ENCODE data around the gene MPZL3. TPM values are rescaled to one million over a fixed set of nuclear protein-coding genes. Genes with fewer than 3 reads are reported as not detected.

MPZL3 gene, protein sequence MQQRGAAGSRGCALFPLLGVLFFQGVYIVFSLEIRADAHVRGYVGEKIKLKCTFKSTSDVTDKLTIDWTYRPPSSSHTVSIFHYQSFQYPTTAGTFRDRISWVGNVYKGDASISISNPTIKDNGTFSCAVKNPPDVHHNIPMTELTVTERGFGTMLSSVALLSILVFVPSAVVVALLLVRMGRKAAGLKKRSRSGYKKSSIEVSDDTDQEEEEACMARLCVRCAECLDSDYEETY
- total RNA-seq: 100 to 1,000 TPM; 113 to 119 TPM
- 10.6 TPM for polyA plus RNA-seq

DNA sequence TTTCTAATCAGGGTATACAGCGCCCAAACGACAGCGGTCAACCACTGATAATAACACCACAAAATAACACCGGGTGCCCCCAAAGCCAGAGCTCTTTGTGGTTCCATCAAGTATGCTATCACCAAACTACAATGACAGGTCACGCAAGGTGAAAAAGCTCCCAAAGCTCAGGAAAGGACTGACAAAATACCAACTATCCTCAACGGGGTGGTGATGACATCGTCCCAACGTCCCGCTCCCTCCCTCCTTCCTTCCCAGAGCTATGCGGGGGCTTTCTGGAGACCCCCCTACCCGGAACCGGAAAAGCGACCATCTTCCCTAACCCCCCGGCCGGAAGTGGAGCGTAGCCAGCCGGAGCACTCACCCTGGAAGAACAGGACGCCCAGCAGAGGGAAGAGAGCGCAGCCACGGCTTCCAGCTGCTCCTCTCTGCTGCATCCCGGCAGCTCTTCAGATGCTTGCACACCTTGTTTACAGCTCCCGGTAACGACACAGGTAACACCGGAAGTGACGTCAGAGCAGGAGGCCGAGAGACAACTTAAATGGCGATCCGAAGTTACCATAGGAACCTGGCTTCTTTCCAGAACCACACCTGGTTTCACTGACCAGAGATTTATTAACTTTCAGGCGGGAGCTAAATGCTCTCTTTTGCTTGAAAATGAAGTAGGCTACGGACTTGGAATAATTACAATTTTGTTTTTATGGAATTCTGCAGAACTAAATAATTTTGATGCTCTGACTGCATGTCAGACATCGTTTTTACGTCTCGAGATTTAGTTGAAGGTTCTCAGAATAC lies at the start of gene MPZL3:
Gene MPZL3 (minus strand): TSS at position 508 of the 795 bp plus-strand sequence. CDS start 71 bp downstream, at position 437.
- Mint-ChIP-seq H3K4me1 (peaks cover 43 to 51% (median 50%) of the 10 kb centered on the region in 3 donors), H3K36me3 (peaks cover 0 to 29% (median 0%) of the 10 kb centered on the region in 3 donors), H3K4me3 (peak within 1 kb of the TSS; percentile 97 to 99 (median 98)), H3K27me3 (peaks cover 0 to 3% of the 10 kb centered on the region in 2 donors), H3K27ac (peak within 1 kb of the TSS; percentile 98 to 100 (median 99)), H3K9me3 (peaks cover 0 to 2% (median 0%) of the 10 kb centered on the region in 5 donors)
- Histone ChIP-seq H3K4me1 (ENCODE audit: insufficient read depth, low read length) (peaks cover 27% of the 10 kb centered on the region), H3K4me3 (ENCODE audit: low read length) (peak within 1 kb of the TSS; percentile 90), H3K27ac (ENCODE audit: low read depth, low read length) (peak within 1 kb of the TSS; percentile 98), H3K36me3 (ENCODE audit: insufficient read depth, low read length) (no peaks in the 10 kb centered on the region), H3K27me3 (ENCODE audit: insufficient read depth, low read length, poor library complexity, severe bottlenecking) (no peaks in the 10 kb centered on the region), H3K9me3 (ENCODE audit: low read length) (no peaks in the 10 kb centered on the region)
- DNase-seq: peak; percentile 69 to 93 (median 90)
- ChIA-PET POLR2A (interaction anchor here (0.6 to 2.3 kb wide), 18 partner anchors 10 to 187 kb away, joined by 3 to 12 read pairs (median 4); partner anchors contain the start of genes ATP5MG, JAML and UBE4A), CTCF (interaction anchor here (0.8 to 2.3 kb wide), 11 partner anchors 9 to 96 kb away, joined by 3 to 15 read pairs (median 3); no protein-coding TSS in a partner anchor)

DNA sequence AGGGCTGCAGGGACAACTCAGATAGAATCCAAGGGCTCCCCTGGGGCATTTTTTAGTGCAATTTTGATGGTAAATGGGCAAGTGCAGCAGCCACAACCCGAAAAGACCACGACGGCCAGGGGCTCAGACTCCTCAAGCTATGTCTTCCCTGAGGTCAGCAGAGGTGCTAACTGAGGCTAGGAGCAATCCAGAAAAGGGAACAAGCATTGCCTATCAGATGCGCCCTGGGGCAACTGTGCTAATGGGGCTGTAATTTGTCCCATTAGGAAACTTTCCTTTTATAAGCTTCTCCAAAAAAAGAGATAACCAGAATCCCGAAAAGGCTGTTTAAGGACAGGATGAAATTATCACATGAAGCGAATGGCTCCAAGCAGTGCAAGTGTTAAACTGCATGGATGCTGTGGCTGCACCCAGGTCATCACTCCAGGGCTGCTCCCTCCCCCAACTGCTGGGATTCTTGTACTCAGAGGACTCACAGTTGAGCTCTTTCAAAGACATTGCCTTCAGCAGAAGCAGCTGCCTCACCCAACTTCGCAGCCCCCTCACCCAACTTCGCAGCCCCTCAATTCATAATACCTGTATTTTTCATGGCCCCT lies 49.5 kb upstream of the MPZL3 start:
- DNase-seq: no peak
- Histone ChIP-seq H3K4me1 (ENCODE audit: insufficient read depth, low read length) (peaks cover 30% of the 10 kb centered on the region), H3K4me3 (ENCODE audit: low read length) (no peak overlapping the region), H3K27ac (ENCODE audit: low read depth, low read length) (no peak overlapping the region), H3K27me3 (ENCODE audit: insufficient read depth, low read length, poor library complexity, severe bottlenecking) (no peaks in the 10 kb centered on the region), H3K36me3 (ENCODE audit: insufficient read depth, low read length) (no peaks in the 10 kb centered on the region), H3K9me3 (ENCODE audit: low read length) (no peaks in the 10 kb centered on the region)
- Mint-ChIP-seq H3K4me3 (no peak overlapping the region), H3K4me1 (peaks cover 38 to 52% (median 44%) of the 10 kb centered on the region in 3 donors), H3K27ac (peak overlapping the region in 5 of 8 donors; percentile 47 to 82 (median 57)), H3K36me3 (peaks cover 8 to 17% (median 11%) of the 10 kb centered on the region in 3 donors), H3K9me3 (no peaks in the 10 kb centered on the region), H3K27me3 (no peaks in the 10 kb centered on the region)
- ChIA-PET POLR2A (interaction anchor here (0.9 kb wide), 1 partner anchor 50 kb away, joined by 4 read pairs; no protein-coding TSS in a partner anchor), CTCF (interaction anchor here (0.6 to 2.3 kb wide), 6 partner anchors 12 to 138 kb away, joined by 3 to 7 read pairs (median 3); no protein-coding TSS in a partner anchor)

DNA sequence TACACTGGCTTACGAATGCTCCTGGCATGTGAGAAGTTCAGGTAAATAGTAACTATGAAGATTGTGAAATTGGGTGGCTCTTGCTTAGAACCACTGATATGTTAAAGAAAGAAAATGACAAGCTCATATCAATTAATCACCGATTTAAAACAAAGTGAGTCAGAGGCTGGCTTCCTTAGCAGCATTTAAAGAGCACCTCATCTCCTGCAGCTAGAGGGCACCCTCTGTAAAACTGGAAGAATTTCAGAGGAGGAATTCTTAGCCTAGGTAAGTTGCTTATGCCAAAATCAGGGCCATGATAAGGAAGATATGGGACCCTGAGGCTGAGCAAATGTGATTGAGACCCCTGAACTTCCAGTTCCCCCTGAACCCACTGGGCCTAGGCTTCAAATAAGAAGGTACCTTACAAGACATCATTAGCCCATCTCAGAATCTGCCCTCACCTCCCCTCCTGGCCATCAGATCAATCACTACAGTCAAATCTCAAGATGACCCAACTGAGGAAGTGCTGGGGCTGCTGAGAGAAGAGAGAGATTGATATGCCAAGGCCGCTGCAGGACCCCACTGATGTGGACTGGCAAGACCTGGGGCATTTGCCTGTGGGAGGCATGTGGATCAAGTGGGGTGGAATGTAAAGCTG lies 43.8 kb upstream of the MPZL3 start:
- Histone ChIP-seq H3K27me3 (ENCODE audit: insufficient read depth, low read length, poor library complexity, severe bottlenecking) (no peaks in the 10 kb centered on the region), H3K27ac (ENCODE audit: low read depth, low read length) (no peak overlapping the region), H3K4me1 (ENCODE audit: insufficient read depth, low read length) (peaks cover 8% of the 10 kb centered on the region), H3K9me3 (ENCODE audit: low read length) (no peaks in the 10 kb centered on the region), H3K36me3 (ENCODE audit: insufficient read depth, low read length) (no peaks in the 10 kb centered on the region), H3K4me3 (ENCODE audit: low read length) (no peak overlapping the region)
- POLR2A ChIA-PET: no interaction called here
- CTCF ChIA-PET: interaction anchor here (0.6 to 2.7 kb wide), 39 partner anchors 9 to 760 kb away, joined by 3 to 26 read pairs (median 4); partner anchors contain the start of genes CD3E, JAML, MPZL2 and MPZL3
- H3K27ac Mint-ChIP-seq: peak overlapping the region; percentile 34 to 85 (median 74)
- H3K36me3 Mint-ChIP-seq: no peaks in the 10 kb centered on the region
- peaks cover 12 to 20% (median 17%) of the 10 kb centered on the region in 3 donors for H3K4me1 Mint-ChIP-seq
- no peaks in the 10 kb centered on the region for H3K27me3 Mint-ChIP-seq
- no peak overlapping the region for H3K4me3 Mint-ChIP-seq
- DNase-seq: peak in 3 of 5 donors; percentile 45 to 68 (median 53)
- H3K9me3 Mint-ChIP-seq: no peaks in the 10 kb centered on the region

DNA sequence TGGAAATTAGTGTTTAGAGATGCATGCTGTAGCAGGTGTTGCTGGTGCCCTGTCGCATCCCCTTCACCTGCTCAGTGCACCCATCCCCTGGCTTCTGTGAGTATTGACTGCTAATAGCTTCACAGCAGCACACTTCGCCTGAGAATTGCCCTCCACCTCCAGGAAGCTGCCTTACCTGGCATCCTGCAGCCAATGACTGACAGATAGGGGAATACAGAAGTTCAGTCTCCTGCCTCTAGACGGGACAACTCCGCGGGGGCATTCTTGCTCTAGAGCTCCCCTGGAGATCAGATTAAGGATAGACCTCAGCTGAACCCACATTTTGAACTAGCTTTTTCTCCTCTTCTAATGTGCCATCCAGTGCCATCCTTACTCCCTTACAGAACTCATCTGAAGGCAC lies 43.0 kb upstream of the MPZL3 start:
- peaks cover 14 to 20% (median 20%) of the 10 kb centered on the region in 3 donors for H3K4me1 Mint-ChIP-seq
- no peak for DNase-seq
- no peaks in the 10 kb centered on the region for H3K9me3 Mint-ChIP-seq
- Histone ChIP-seq H3K4me1 (ENCODE audit: insufficient read depth, low read length) (peaks cover 11% of the 10 kb centered on the region), H3K9me3 (ENCODE audit: low read length) (no peaks in the 10 kb centered on the region), H3K4me3 (ENCODE audit: low read length) (no peak overlapping the region), H3K27me3 (ENCODE audit: insufficient read depth, low read length, poor library complexity, severe bottlenecking) (no peaks in the 10 kb centered on the region), H3K36me3 (ENCODE audit: insufficient read depth, low read length) (no peaks in the 10 kb centered on the region), H3K27ac (ENCODE audit: low read depth, low read length) (no peak overlapping the region)
- no peak overlapping the region for H3K4me3 Mint-ChIP-seq
- no peaks in the 10 kb centered on the region for H3K27me3 Mint-ChIP-seq
- peak overlapping the region in 1 of 8 donors; percentile 34 for H3K27ac Mint-ChIP-seq
- ChIA-PET CTCF (interaction anchor here (0.6 to 2.7 kb wide), 39 partner anchors 10 to 761 kb away, joined by 3 to 26 read pairs (median 4); partner anchors contain the start of genes CD3E, JAML, MPZL2 and MPZL3), POLR2A (no interaction called here)
- H3K36me3 Mint-ChIP-seq: no peaks in the 10 kb centered on the region

DNA sequence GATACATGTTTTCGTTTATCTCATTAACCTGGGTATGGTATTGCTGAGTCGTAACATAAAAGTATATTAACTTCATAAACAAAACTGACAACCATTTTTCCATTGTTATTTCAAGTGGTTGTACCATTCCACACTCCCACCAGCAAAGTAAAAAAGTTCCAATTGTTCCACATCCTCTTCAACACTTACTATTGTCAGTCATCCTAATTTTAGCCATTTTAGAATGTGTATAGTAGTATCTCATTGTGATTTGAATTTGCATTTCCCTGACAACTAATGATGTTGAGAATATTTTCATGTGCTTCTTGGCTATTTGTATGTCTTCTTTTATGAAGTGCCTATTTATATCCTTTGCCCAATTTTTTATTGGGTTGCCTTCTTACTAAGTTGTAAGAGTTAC lies 41.9 kb upstream of the MPZL3 start:
- no peaks in the 10 kb centered on the region for H3K36me3 ChIP-seq (ENCODE audit: insufficient read depth, low read length)
- H3K4me3 ChIP-seq (ENCODE audit: low read length): no peak overlapping the region
- DNase-seq: no peak
- H3K27ac ChIP-seq (ENCODE audit: low read depth, low read length): no peak overlapping the region
- no peaks in the 10 kb centered on the region for H3K36me3 Mint-ChIP-seq
- H3K27ac Mint-ChIP-seq: no peak overlapping the region
- no peaks in the 10 kb centered on the region for H3K27me3 ChIP-seq (ENCODE audit: insufficient read depth, low read length, poor library complexity, severe bottlenecking)
- H3K9me3 Mint-ChIP-seq: peaks cover 0 to 3% (median 0%) of the 10 kb centered on the region in 5 donors
- peaks cover 14 to 21% (median 20%) of the 10 kb centered on the region in 3 donors for H3K4me1 Mint-ChIP-seq
- ChIA-PET POLR2A (interaction anchor here (0.7 kb wide), 3 partner anchors 29 to 100 kb away, joined by 4 to 11 read pairs (median 11); no protein-coding TSS in a partner anchor), CTCF (interaction anchor here (1.8 to 2.6 kb wide), 4 partner anchors 10 to 105 kb away, joined by 6 to 25 read pairs (median 8); partner anchors contain the start of gene JAML)
- H3K9me3 ChIP-seq (ENCODE audit: low read length): no peaks in the 10 kb centered on the region
- H3K4me1 ChIP-seq (ENCODE audit: insufficient read depth, low read length): peaks cover 11% of the 10 kb centered on the region
- H3K27me3 Mint-ChIP-seq: no peaks in the 10 kb centered on the region
- no peak overlapping the region for H3K4me3 Mint-ChIP-seq

- POLR2A ChIA-PET: interaction anchor here (1.0 kb wide), 1 partner anchor 67 kb away, joined by 3 read pairs; the partner anchor contains the start of gene JAML
- Mint-ChIP-seq H3K36me3 (no peaks in the 10 kb centered on the region), H3K9me3 (peaks cover 0 to 3% (median 0%) of the 10 kb centered on the region in 5 donors), H3K4me3 (no peak overlapping the region), H3K27me3 (no peaks in the 10 kb centered on the region), H3K27ac (peak overlapping the region in 1 of 8 donors; percentile 15), H3K4me1 (peaks cover 14 to 21% (median 19%) of the 10 kb centered on the region in 3 donors)
- Histone ChIP-seq H3K9me3 (ENCODE audit: low read length) (no peaks in the 10 kb centered on the region), H3K27me3 (ENCODE audit: insufficient read depth, low read length, poor library complexity, severe bottlenecking) (no peaks in the 10 kb centered on the region), H3K4me3 (ENCODE audit: low read length) (no peak overlapping the region), H3K27ac (ENCODE audit: low read depth, low read length) (no peak overlapping the region), H3K4me1 (ENCODE audit: insufficient read depth, low read length) (peaks cover 11% of the 10 kb centered on the region), H3K36me3 (ENCODE audit: insufficient read depth, low read length) (no peaks in the 10 kb centered on the region)
- no peak for DNase-seq
- CTCF ChIA-PET: interaction anchor here (1.0 to 1.6 kb wide), 9 partner anchors 9 to 147 kb away, joined by 3 to 14 read pairs (median 5); no protein-coding TSS in a partner anchor
Measured at GRCh38 chr11:118291477-118292135, 39.4 kb upstream of the MPZL3 start.

All from CD8-positive, alpha-beta memory T cell (primary cell).